Neural cell (in vitro differentiated cells): Measurements from ENCODE around the gene LYPD6B.
"Not testable (repeated sequence)": the region's sequence is repeated elsewhere in the genome, so short reads cannot be mapped to it uniquely, and the experiment has no call there.

Experiments used
- EP300 ChIP-seq: fragments of 450-650 bp; conservative IDR thresholded peaks from 2 replicates; pipeline ENCODE4 v1.6.1; 2014; ENCODE audit warnings: antibody characterized with exemption, mild to moderate bottlenecking, moderate library complexity; ENCODE audit not compliant: poor library complexity, severe bottlenecking
- MXI1 ChIP-seq: fragments of 450-650 bp; conservative IDR thresholded peaks from 2 replicates; pipeline ENCODE4 v1.6.1; 2014; ENCODE audit warnings: antibody characterized with exemption, mild to moderate bottlenecking; ENCODE audit not compliant: poor library complexity, severe bottlenecking
- TF ChIP-seq, protein P1 (sequence below): fragments of 450-650 bp; IDR thresholded peaks from 2 replicates; pipeline ENCODE4 v1.5.1; 2014; ENCODE audit warnings: antibody characterized with exemption, mild to moderate bottlenecking, moderate library complexity; ENCODE audit not compliant: poor library complexity, severe bottlenecking

DNA sequence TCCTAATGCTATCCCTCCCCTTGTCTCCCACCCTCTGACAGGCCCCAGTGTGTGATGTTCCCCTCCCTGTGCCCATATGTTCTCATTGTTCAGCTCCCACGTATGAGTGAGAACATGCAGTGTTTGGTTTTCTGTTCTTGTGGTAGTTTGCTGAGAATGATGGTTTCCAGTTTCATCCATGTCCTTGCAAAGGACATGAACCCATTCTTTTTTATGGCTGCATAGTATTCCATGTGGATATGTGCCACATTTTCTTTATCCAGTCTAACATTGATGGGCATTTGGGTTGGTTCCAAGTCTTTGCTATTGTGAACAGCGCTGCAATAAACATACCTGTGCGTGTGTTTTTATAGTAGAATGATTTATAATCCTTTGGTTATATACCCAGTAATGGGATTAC lies 212.9 kb downstream of the LYPD6B start:
- TF ChIP-seq, protein P1, sequence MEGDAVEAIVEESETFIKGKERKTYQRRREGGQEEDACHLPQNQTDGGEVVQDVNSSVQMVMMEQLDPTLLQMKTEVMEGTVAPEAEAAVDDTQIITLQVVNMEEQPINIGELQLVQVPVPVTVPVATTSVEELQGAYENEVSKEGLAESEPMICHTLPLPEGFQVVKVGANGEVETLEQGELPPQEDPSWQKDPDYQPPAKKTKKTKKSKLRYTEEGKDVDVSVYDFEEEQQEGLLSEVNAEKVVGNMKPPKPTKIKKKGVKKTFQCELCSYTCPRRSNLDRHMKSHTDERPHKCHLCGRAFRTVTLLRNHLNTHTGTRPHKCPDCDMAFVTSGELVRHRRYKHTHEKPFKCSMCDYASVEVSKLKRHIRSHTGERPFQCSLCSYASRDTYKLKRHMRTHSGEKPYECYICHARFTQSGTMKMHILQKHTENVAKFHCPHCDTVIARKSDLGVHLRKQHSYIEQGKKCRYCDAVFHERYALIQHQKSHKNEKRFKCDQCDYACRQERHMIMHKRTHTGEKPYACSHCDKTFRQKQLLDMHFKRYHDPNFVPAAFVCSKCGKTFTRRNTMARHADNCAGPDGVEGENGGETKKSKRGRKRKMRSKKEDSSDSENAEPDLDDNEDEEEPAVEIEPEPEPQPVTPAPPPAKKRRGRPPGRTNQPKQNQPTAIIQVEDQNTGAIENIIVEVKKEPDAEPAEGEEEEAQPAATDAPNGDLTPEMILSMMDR: not testable (repeated sequence)
- TF ChIP-seq EP300, MXI1: not testable (repeated sequence)
